LNCAP (cell line): ENCODE measurements around the gene KHDC3L.

Experiments used
- TF ChIP-seq, protein P1 (sequence below): fragments of 450-650 bp; IDR thresholded peaks from 2 replicates; pipeline ENCODE4 v1.5.1; 2017; ENCODE audit warnings: mild to moderate bottlenecking

Gene KHDC3L

DNA sequence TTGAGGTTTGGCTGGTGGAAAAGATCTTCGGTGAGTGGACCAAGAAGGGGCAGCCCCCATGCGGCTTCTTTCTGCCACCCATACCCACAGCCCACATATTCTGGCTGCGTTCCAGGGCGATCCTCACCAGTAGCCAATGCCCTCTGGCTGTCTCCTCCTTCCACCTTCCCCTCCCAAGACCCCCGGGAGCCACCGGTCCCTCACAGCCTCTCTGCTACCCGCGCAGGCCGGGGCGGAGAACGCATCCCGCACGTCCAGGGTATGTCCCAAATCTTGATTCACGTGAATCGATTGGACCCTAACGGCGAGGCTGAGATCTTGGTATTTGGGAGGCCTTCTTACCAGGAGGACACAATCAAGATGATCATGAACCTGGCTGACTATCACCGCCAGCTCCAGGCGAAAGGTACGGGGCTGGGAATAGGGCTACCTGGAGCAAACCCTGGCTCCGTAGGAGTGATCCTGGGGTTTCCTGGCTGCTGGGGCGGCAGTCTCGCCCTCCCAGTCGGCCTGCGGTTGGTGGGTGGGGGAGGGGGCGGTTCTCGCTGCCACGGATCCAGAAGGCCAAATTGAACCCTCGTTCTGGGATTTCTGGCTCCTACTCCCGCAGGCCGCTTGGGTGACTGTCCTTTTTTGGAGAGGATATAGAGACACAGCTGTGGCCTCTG lies 545 bp downstream of the KHDC3L start:
- TF ChIP-seq, protein P1, sequence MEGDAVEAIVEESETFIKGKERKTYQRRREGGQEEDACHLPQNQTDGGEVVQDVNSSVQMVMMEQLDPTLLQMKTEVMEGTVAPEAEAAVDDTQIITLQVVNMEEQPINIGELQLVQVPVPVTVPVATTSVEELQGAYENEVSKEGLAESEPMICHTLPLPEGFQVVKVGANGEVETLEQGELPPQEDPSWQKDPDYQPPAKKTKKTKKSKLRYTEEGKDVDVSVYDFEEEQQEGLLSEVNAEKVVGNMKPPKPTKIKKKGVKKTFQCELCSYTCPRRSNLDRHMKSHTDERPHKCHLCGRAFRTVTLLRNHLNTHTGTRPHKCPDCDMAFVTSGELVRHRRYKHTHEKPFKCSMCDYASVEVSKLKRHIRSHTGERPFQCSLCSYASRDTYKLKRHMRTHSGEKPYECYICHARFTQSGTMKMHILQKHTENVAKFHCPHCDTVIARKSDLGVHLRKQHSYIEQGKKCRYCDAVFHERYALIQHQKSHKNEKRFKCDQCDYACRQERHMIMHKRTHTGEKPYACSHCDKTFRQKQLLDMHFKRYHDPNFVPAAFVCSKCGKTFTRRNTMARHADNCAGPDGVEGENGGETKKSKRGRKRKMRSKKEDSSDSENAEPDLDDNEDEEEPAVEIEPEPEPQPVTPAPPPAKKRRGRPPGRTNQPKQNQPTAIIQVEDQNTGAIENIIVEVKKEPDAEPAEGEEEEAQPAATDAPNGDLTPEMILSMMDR = no peak

DNA sequence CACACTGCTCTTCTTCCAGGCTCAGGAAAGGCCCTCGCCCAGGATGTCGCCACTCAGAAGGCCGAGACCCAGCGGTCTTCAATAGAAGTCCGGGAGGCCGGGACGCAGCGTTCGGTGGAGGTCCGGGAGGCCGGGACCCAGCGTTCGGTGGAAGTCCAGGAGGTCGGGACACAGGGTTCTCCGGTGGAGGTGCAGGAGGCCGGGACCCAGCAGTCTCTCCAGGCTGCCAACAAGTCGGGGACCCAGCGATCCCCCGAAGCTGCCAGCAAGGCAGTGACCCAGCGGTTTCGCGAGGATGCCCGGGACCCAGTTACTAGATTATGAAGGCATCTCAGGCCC lies 1.0 kb downstream of the KHDC3L start:
- TF ChIP-seq, protein P1 = no peak

DNA sequence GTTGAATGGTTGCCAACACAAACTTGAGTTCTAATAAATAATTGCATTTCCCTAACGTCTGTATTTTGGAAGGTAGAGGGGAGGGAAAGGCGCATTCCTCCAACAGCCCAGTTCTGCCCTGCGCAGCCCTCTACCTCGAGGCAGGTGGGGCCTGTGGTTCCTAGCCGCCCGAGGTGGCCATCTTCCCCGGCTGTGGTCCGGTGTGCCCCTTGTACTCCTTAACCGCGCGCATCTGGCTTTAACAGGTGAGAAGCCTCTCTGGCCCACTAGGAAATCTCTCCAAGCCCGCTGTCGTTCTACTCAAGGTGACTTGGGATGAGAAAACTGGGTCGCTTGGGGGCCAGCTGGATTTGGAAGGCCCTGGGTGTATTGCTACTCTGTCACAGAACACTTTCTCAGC lies 1.7 kb downstream of the KHDC3L start:
- TF ChIP-seq, protein P1 = no peak

DNA sequence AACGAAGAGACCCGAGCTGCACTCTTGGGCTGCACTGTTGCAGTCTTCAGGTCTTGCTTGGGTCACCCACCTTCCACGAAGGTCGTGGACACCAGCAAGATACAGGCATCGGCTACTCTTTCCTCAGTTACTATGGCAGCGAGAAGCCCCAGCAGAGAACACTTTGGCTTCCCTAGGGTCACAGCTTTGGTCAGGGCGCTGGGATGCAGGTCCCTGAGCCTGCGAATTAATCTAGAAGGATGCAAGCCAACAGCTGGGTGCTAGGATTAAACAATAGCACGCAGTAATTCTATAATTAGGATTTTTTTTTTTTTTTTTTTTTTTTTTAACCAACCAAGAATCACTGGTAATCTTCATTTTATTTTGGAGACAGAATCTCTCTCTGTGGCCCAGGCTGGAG lies 2.1 kb downstream of the KHDC3L start:
- TF ChIP-seq, protein P1 = no peak

DNA sequence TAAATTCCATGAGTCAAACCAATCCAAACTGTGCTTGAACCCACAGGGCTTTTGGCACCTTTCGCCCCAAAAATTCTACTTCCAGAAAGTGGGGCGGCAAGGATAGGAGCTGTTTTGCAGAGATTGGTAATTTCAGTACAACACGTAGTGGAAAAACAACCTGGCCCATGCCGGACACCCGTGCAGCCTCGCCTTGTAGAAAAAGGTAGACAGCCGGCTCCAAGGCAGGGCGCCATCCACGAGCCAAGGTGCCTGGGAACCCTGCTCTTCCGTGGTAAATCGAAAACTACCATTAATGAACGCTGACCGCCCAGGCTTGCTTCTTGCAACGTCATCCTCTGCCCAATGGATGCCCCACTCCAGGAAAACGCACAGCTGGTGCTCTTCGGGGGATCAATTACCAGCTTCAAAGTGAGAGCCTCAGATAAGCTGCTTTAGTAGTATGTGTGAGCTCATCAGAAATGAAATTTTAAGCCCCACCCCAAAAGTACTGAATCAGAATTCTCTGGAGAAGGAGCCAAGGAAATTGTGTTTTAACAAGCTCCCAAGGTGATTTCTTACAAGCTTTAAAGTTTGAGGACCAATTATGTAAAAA lies 5.4 kb downstream of the KHDC3L start:
- TF ChIP-seq, protein P1 = no peak

DNA sequence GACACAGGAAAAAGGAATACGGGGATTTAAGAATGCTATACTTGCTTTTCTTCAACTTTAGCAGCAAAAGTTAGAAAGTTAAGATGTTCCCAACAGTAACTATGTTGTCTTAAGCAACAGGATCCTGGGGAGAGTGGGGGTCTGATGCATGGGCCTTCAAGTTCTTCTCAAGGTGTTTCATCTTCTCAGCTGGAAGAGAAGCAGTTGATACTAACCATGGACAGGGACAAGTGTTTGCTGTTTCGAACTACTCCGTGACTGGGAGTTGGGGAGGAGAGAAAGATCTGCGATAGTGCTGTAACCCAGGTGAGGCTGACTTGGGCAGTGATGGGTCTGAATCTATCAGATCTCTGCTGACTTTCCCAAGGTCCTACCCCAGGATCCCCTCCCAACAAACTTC lies 6.2 kb downstream of the KHDC3L start:
- TF ChIP-seq, protein P1 = no peak

DNA sequence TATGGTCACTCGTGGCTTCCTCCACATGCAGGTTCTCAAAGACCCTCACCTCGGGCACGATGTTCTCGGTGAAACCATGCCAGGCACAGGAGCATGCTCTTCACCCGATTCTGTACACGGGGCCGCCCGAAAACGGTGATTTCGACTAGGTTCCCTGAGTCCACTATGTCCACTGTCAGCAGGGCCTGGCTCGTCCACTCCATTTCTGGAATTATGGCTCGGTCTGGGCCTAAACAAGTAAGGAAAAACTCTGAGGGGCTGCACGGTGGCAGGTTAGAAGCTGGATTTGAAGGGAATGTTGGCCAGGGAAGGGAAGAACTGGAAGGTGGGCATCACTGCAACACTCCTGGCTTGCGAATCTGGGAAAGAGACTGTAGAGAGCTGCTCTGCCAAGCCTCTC lies 6.7 kb downstream of the KHDC3L start:
- TF ChIP-seq, protein P1 = no peak

DNA sequence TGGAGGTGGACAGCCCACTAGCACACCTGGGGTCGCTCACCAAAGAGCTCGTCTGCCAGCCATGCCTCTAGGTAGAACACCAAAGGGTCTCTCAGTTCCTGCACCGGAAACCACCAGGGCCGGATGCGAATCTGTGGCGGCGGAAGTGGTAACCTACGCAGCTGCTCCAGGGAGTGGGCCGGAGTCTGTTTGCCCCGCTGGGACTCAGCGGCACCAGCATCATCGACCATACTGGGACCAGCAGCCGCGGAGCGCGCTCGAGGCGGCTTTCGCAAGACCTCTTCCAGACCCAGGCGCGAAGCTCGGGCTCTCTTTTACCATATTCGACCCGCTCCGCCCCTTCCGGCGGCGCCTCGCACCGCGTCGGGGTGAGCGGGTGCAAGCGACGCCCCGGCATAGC lies 7.1 kb downstream of the KHDC3L start, which contains the start of gene OOEP:
OOEP (minus strand) TSS at position 335 of the 400 bp plus-strand sequence; CDS start at position 230, 105 bp downstream.
- TF ChIP-seq, protein P1 = no peak
